Central memory CD4-positive, alpha-beta T cell (primary cell): ENCODE data around the gene DPH2.

Experiments used
- DNase-seq: peaks from one replicate; pipeline ENCODE4 v3.0.0; 2022

The DPH2 gene

GRCh38 chr1:44008259-44008658 lies 38.4 kb downstream of the DPH2 start:
- no peak for DNase-seq

DNA sequence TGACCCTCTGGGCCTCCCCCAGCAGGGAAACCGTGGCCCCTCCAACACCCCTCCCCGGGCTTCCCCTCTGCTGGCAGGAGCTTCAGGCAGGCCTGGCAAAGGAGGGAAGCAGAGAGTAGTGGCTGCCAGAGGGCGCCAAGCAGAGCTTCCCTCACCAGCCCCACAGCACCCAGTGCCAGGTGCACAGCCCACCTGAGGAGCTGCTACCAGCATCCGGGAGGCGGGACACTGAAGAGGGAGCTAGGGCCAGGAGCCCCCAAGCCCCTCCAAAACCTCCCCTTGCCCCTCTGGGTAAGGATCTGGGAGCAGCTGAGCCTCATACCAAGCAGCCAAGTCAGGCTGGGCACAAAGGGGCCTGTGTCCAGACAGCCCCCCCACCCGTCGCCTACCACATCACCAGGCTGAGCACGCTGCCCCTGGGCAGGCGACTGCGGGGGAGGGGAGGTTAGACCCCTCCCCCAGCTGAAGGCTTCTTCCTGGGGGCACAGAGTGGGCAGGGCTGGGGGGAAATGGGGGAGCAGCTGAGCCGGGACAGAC lies 41.2 kb downstream of the DPH2 start:
- no peak for DNase-seq

DNA sequence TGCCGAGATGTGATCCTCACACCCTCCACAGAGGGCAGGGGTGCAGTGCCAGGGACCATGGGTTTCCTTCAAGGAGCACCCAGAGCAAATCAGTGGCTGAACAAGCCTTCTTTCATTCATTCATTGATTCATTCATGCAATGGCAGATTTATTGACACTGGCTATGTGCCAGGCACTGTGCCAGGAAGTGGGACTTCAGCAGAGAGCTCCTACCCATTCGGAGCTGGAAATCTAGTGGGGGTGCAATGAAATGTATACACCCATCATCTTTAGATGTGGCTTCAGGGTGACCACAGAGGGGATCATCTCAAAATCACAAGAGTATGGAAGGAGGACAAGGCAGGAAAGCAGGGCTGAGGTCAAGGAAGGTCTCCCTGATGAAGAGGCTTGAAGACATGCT lies 42.6 kb downstream of the DPH2 start:
- DNase-seq = no peak

DNA sequence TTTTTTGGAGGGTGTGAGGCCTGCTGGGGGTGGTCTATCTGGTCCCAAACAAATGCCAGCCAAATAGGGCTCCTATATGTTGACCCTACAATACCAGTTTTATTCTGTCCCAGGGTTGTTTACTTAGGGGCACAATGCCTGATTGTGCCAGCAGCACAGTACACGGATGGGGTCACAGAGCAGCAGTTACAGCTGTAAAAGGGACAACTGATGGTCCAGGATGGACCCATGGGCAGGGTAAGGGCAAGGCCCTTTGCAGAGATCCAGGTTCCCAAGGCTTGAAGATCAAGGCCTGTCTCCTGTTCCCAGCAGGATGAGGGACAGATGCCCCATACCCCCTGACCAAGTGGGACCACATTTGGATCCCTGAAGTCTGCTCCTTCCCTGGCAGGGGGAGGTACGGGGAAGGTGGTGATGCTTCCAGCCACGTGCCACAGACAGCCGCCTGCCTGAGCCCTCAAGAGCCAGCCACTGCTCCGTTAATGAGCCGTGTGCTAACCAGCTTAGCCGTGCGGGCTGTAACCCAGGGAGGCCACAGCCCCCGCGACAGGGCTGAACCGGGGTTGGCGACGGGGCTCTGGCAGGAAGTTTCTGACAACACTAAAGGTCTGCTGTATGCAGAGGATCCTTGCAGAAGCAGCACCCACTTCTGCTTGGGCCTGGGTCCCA lies 43.3 kb downstream of the DPH2 start:
- DNase-seq = no peak

GRCh38 chr1:44013949-44014348 lies 44.1 kb downstream of the DPH2 start:
- DNase-seq = no peak

DNA sequence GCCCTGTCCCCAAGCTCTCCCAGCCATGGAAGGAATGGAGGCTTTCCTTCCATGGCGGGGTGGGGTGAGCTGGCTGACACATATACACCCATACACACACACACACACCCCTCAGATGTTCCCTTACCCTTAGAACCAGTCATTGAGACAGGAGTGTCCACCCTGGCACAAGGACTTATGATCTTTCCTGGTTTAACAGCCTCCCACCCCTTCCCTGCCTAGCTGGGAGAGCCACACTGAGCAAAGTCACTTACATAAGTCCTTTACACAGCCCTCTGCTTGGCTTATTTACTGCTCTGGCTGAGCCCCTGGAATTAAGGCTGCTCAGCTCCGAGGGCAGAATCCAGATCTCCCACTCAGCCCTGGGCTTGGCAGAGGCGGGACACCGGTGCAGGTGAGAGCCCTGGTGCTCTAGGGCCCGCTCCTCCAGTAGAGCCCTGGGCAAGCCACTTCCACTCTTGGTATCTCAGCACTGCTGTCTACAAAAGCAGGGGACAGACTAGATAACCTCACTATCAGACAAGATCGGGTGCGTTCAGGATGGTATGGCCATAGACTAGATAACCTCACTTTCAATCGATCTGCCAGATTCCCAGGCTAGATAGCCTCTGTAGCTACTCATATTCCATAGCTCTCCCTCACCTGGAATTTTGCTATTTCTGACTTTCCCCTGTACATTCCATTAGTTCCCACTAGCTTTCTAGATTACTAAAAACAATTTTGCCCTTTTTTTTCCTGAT lies 44.7 kb downstream of the DPH2 start:
- DNase-seq = no peak

DNA sequence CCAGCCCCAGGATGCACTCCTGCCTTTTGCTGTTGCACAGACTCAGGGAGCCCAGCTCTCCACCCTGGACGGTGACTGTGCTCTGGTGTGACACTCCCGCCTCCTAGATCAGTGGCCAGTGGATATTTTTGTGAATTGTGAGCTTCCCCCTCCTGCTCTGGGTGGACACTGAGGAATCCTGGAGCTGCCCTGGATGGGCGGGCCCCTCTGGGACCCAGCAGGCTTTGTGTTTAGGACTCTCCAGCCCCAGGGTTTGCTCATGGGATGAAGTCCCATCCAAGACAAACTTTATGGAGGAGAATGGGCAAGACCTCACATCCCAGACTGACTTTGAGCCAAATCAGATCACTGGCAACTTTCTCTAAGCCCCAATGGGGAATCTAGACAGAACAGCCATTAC lies 45.4 kb downstream of the DPH2 start:
- no peak for DNase-seq

DNA sequence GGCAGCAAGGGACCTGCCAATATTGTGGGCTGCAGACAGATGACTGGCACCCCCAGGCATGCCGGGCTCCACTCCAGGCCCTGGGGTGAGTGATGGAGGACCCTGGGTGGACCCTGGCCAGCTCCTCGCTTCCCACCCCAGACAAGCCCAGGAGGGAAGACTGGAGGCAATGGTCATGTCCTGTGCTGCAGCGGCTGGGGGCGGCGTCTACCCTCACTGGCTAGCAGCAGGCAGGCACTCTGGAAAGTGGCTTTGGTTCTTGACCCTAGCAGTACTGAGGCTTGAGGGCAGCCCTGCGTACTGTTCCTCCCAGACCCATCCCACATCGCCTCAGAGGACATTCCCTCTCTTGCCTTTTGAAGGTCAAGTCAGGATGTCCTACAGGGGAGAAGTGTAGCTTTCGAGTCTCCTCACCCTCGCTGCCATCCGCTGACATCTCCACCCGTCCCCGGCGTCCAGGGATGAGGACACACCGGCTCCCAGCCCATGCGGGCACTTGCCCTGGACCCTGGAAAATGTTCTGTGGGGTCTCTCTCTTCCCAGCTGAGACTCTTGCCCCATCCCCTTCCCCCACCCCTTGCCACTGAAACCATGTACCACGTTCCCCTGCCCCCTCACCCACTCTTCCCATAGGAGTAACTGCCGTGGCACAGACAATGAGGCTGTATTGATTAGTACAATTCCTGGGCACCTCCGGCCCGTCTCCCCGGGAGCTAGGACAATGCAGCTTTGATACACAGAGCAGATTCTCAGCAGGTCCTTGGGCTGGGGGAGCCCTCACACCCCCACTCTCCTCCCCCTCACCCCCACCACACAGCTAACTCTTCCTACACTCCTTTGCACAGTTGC lies 46.5 kb downstream of the DPH2 start:
- no peak for DNase-seq

GRCh38 chr1:44016890-44017400 lies 47.1 kb downstream of the DPH2 start:
- no peak for DNase-seq

DNA sequence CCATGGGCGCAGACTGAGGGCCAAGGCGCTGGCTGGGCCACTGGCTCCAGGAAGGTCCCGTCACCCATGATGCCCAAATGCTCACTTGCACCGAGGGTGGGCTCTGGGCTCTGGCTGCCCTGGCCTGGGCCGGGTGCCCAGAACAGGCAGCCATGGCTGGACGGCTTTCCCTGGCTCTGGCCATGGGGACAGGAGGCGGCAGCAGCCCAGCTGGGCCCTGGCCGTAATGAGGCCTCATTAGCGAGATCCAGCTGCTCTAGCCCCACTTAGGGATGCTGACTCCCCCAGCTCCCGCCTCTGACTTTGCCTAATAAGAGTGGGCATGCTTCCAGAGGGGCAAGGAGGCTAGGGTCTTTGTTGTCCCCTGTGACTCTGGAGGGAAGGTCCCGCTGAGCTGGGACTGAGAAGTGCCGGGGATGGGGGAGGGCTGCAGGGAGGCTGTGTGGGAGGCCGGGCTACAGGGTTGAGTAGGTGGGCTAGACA lies 49.7 kb downstream of the DPH2 start:
- DNase-seq = no peak

DNA sequence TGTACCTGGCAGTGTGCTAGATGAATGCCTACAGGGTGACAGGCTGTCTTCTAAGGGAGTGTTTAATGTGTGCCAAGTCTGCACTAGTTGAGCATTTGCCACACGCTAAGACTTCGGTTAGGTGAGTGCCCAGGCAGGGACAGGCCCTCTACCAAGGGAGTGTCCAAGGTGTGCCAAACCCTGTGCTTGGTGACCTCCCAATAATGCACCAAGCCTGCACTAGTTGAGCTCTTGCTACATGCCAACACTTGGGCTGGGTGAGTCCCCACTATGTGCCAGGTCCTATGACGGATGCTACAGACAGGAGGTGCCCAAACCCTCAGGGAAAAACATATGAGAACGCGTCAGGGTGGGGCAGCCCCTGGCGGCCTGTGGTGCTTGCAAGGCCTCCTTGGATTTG lies 50.7 kb downstream of the DPH2 start:
- no peak for DNase-seq

DNA sequence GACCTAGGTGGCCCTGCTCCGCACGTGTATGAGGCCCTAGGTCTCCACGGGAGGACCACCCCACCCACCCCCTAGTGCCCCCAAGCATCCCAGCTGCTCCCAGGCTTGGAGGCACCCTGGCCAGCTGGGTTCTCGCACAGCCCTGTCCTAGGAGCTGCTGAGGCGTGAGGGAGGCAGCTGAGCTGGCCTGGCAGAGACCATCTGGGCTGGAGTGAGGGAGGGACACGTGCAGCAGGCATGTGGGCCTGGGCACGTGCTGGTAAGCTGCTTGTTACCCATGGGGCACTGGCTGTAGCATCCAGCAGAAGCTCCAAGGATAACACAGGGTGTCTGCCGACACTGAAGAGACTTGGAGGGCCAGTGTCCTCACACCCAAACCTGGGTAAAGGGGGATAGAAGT lies 51.3 kb downstream of the DPH2 start:
- no peak for DNase-seq

DNA sequence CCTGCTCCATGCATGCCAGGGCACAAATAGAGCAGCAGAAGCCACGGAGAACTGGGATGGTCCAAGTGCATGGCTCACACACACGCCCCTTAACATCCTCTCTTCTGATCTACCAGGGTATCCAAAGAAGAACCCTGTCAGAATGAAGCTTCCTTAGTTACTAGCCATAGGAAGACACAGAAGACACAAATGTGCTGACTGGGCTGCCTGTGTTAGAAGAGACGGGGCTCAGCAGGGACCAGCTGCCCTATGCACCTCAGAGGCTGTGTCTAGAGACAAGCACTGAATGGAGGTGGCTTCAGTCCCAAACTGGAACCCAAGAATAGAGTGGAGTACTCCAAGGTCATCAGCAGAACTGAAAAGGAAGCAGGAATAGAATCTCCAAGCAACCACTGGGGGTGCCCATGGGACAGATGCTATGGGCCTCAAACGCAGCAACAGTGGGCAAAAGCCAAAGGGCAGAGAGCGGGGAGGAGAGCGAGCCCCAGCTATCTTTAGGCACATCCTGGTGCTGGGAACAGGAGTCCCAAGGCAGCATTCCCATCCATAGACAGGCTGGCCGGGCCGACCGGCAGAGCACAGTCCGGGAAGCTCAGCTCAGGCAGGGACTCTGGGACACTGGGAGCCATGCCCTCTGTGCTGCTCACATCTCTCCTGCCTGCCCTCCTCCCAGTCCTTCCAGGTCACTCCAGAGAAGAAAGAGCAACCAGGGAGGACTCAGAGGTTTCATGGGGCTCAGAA lies 51.9 kb downstream of the DPH2 start:
- no peak for DNase-seq
